NB4 (cell line): ENCODE data around the gene ZPR1.

Experiments
- DNase-seq: peaks from one replicate; pipeline ENCODE4 v3.0.0; 2010; ENCODE audit warnings: low read depth
- H3K4me3 ChIP-seq: one replicate; pipeline ENCODE4 v1.5.1; 2011; ENCODE audit warnings: mild to moderate bottlenecking, low read depth, low read length, moderate library complexity
- CTCF ChIP-seq: IDR thresholded peaks from one replicate; pipeline ENCODE4 v1.5.1; 2012; ENCODE audit warnings: low read depth, low read length
- MAX ChIP-seq: IDR thresholded peaks from 2 replicates; pipeline ENCODE4 v1.6.1; 2011; ENCODE audit warnings: low read depth, low read length
- MYC ChIP-seq: IDR thresholded peaks from 2 replicates; pipeline ENCODE4 v1.6.1; 2011; ENCODE audit warnings: low read depth, low read length
- POLR2A ChIP-seq: IDR thresholded peaks from 2 replicates; pipeline ENCODE4 v1.6.1; 2011; ENCODE audit warnings: mild to moderate bottlenecking; ENCODE audit not compliant: insufficient read length; ENCODE audit errors: extremely low read depth

Gene ZPR1

GRCh38 chr11:116790167-116791001 lies 2.6 kb upstream of the ZPR1 start:
- TF ChIP-seq CTCF (no peak), MAX (no peak), MYC (no peak), POLR2A (no peak)

GRCh38 chr11:116788975-116789374 lies 1.2 kb upstream of the ZPR1 start:
- TF ChIP-seq MAX (no peak), CTCF (no peak), MYC (no peak), POLR2A (no peak)
- no peak for DNase-seq
- no peak overlapping the region for H3K4me3 ChIP-seq

More at GRCh38 chr11:116790167-116791001, 2.6 kb upstream of the ZPR1 start:
- DNase-seq, result no peak
- no peak overlapping the region for H3K4me3 ChIP-seq

- no peak for DNase-seq
- TF ChIP-seq POLR2A, result no peak
- no peak for TF ChIP-seq MAX
- TF ChIP-seq MYC, result no peak
- no peak for TF ChIP-seq CTCF
- H3K4me3 ChIP-seq, result peak overlapping the region; percentile 98
Observed at GRCh38 chr11:116788534-116788933, 711 bp upstream of the ZPR1 start.

GRCh38 chr11:116787436-116787785 lies 412 bp downstream of the ZPR1 start:
- no peak for TF ChIP-seq MYC
- TF ChIP-seq CTCF, result no peak
- TF ChIP-seq MAX, result no peak
- no peak for TF ChIP-seq POLR2A
- DNase-seq, result no peak
- peak overlapping the region; percentile 98 for H3K4me3 ChIP-seq

- no peak for DNase-seq
- peak overlapping the region; percentile 98 for H3K4me3 ChIP-seq
- TF ChIP-seq CTCF (no peak), MYC (no peak), POLR2A (no peak), MAX (no peak)
Observed at GRCh38 chr11:116786966-116787365, 857 bp downstream of the ZPR1 start.

GRCh38 chr11:116786326-116786725 lies 1.5 kb downstream of the ZPR1 start:
- H3K4me3 ChIP-seq, result peak overlapping the region; percentile 98
- no peak for DNase-seq
- TF ChIP-seq CTCF (no peak), MYC (no peak), MAX (no peak), POLR2A (no peak)
